ENCODE results near the gene FOXP3. TPM values are rescaled to one million over a fixed set of nuclear protein-coding genes. Genes with fewer than 3 reads are reported as not detected.
"Not testable (repeated sequence)": the region's sequence is repeated elsewhere in the genome, so short reads cannot be mapped to it uniquely, and the experiment has no call there.

FOXP3 gene, protein sequence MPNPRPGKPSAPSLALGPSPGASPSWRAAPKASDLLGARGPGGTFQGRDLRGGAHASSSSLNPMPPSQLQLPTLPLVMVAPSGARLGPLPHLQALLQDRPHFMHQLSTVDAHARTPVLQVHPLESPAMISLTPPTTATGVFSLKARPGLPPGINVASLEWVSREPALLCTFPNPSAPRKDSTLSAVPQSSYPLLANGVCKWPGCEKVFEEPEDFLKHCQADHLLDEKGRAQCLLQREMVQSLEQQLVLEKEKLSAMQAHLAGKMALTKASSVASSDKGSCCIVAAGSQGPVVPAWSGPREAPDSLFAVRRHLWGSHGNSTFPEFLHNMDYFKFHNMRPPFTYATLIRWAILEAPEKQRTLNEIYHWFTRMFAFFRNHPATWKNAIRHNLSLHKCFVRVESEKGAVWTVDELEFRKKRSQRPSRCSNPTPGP
- total RNA-seq (2014; rRNA removed) = 0.13 TPM in 1 of 2 replicates, not detected in the other
- 0.12 TPM for polyA plus RNA-seq (2012)

DNA sequence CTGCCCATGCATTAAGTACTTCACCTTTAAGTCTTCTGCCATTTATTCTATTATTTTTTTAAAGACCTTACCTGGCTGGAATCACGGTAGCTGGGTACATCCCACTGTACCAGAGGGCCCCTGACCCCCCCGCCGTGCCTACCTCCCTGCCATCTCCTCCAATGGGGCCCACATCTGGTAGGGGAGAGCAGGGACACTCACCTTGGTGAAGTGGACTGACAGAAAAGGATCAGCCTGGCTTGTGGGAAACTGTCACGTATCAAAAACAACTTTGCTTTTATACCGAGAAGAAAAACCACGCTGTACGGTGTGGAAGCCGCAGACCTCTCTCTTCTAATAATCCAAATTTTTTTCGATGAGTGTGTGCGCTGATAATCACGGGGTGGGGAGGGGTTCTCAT lies at the start of gene FOXP3:
TSS of gene FOXP3 (minus strand) at position 251 of the 400 bp plus-strand sequence. CDS start 6,205 bp downstream, outside the sequence.
- DNase-seq (ENCODE audit: low read depth) = no peak

GRCh38 chrX:49312176-49312575 lies 47.7 kb upstream of the FOXP3 start:
- no peak for DNase-seq (ENCODE audit: low read depth)

DNA sequence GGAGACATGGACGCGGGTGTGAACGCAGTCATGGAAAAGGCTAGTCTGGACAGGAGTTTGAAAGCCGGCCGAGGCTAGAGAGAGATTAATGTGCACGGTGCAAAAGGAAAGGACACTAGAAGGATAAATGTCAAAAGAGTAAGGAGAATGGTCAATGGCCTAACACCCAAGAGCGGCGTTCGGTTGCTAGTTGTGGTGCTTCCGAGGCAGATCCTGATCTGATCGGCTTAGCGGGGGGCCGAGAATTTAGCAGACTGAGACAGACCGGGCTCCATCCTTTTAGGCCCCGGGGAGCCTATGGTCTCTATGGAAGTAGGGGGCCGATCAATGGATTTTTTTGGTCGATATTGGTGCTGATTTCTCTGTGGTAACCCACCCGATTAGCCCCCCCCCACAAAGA lies 45.9 kb upstream of the FOXP3 start:
- no peak for DNase-seq (ENCODE audit: low read depth)

GRCh38 chrX:49309401-49309981 lies 45.0 kb upstream of the FOXP3 start:
- DNase-seq (ENCODE audit: low read depth) = peak; percentile 29

- DNase-seq (ENCODE audit: low read depth) = peak; percentile 12
Observed at GRCh38 chrX:49308604-49309269, 44.2 kb upstream of the FOXP3 start.

GRCh38 chrX:49307775-49308174 lies 43.3 kb upstream of the FOXP3 start:
- DNase-seq (ENCODE audit: low read depth) = not testable (repeated sequence)

- DNase-seq (ENCODE audit: low read depth) = no peak
Observed at GRCh38 chrX:49303346-49303745, 38.8 kb upstream of the FOXP3 start, which contains the start of gene GAGE10. Gene GAGE10, plus strand, starts transcription at chrX:49303646. Its CDS starts 1,214 bp downstream, at chrX:49304860.

DNA sequence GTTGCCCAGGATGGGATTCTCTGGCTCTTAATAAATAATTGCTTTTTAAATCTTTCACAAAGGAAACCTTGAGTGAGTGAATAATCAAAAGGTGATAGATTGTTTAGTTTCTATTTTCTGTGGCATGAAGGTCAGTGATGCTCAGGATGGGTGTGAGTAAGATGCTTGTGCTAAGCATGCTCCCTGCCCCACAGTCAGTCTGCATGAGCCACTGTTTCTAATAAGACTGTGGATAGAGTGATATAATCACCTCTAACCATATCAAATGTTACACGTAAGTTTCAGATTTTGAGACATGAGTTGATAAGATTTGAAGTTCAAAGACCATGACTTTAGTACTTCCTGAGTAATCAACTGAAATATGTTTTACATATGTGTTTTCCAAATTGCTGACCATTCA lies 36.2 kb upstream of the FOXP3 start:
- DNase-seq (ENCODE audit: low read depth) = no peak

DNA sequence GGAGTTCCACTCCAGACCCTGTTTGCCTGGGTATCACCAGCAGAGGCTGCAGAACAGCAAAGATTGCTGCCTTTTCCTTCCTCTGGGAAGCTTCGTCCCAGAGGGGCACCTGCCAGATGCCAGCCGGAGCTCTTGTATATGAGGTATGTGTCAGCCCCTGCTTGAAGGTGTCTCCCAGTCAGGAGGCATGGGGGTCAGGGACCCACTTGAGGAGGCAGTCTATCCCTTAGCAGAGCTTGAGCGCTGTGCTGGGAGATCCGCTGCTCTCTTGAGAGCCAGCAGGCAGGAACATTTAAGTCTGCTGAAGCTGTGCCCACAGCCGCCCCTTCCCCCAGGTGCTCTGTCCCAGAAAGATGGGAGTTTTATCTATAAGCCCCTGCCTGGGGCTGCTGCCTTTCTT lies 34.8 kb upstream of the FOXP3 start:
- DNase-seq (ENCODE audit: low read depth) = not testable (repeated sequence)

DNA sequence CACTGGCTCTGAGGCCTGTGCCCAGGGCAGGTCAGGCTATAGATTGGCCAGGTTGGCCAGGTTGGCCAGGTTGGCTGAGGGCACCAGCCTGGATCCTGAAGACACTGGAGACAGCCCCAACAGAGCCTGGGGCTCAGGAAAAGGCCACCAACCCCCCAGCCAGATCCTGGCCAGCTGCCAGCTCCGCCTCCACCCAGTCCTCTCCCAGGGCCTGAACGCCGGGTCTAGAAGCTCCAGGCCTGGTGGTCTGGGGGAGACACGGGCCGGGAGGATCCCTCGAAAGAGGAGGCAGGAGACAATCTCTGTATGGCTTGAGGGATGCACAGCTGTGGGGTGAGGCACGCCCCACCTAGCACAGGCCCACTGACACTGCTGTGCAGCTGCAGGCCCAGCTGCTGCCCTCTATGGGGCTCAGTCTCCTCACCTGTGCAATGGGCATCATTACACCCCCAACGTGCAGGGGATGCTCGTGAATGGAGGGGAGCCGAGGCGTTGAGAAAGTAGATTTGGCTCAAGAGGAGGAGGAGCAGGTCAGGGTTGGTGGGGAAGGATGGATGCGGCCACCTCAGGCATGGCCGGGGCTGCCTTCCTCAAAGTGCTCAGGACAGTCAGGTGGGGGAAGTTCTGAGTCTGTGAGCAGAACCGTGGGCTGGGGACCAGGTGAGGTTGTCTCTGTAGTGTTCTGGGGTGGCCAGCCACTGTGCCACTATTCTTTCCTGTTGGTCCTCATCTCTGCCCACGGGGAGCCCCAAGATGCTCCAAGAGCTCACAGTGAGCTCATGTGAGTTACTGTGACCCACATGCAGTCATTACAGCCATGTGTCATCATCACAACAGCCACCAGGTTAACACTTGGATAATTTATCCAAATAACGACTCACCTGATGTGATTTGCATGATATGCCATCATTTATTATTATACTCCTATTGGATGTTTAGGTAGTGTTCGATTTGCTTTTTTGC lies 28.2 kb upstream of the FOXP3 start:
- no peak for DNase-seq (ENCODE audit: low read depth)

DNA sequence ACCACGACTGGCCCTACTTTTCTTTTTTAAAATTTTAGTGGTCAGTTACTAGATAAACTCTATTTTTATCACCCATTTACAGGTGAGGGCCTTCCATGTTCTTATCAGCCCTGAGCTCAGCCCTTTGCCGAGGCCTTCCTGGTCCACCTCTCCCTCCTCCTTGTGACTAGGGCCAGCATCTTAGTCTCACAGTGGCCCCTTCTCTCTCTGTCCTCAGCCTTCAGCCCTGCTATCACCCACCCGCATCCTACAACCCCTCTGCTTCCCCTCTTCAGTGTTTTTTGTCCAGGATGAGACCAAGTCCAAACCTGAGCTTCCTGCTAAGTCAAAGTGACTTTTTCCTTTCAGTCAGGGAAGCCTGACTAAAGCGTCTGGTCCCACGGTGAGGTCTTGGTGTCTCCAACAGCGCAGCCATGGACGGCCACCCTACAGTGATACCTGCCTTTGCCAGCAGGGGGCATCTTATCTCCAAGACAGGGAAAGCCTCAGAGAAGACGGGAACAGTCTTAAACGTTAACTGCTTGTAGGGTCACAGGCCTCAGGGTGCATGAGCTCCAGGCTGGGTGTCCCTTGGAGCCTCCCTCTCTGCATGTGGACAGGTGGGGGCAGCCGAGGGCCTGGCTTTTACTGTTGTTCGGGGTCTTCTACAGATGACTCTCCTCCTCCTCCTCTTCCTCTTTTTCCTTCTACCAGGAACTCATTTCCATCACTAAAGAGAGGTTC lies 27.3 kb upstream of the FOXP3 start:
- DNase-seq (ENCODE audit: low read depth) = peak; percentile 48

- DNase-seq (ENCODE audit: low read depth) = no peak
Observed at GRCh38 chrX:49290215-49290614, 25.7 kb upstream of the FOXP3 start.

DNA sequence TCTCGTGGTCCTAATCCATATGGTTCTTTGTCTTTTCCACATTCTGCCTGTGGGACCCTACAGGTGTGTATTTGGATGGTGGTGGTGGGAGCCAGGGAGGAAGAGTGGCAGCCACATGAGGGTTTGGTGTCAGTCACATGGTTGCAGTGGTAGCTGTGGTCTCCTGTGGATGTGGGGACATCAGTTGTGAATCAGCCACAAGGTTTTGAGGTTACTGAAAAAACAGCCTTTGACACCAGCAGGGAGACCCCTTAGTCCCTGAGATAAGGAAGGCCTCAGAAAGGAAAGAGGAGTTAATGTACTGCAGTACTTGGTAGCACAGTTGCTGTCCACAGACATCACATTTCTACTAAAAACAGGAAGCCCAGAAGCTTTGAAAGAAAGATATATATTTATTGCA lies 23.2 kb upstream of the FOXP3 start:
- no peak for DNase-seq (ENCODE audit: low read depth)

DNA sequence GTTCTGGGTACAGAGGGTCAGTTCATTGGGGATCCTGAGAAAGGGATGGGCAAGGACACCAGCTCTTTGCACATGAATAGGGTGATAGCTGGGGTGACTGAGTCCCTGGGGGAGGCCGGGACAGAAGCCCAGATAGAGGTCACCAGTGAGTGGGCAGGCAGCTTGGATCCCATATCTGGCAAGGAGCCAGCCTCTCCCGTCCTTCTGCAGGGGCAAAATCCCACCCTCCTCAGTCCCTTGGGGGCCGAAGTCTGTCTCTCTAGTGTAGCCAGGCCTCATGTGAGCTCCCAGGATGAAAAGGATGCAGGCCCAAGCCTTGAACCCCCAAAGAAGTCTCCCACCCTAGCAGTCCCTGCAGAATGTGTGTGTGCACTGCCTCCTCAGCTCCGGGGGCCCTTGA lies 22.1 kb upstream of the FOXP3 start:
- DNase-seq (ENCODE audit: low read depth) = no peak

DNA sequence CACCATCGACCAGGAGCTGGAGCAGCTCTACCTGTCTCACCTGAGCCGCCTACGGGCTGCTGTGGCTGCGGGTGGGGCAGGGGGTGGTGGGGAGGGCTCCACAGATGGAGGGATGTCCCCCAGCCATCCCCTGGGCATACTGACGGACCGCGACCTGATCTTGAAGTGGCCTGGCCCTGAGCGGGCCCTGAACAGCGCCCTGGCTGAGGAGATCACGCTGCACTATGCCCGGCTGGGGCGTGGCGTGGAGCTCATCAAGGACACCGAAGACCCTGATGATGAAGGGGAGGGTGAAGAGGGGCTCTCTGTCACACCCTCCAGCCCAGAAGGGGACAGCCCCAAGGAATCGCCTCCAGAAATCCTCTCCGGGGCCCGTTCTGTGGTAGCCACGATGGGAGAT lies 21.6 kb upstream of the FOXP3 start:
- DNase-seq (ENCODE audit: low read depth) = no peak

DNA sequence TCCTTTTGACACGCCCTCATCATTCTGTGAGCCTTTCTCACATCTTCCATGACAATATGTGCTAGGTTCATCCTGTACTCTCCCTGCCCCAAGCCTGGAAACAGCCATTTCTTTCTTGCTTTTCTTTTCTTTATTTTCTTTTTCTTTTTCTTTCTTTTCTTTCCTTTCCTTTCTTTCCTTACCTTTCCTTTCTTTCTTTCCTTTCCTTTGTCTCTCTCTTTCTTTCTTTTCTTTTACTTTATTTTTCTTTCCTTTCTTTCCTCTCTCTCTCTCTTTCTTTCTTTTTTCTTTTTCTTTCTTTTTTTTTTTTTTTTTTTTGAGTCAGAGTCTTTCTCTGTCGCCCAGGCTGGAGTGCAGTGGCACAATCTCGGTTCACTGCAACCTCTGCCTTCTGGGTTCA lies 19.7 kb upstream of the FOXP3 start:
- DNase-seq (ENCODE audit: low read depth) = no peak

DNA sequence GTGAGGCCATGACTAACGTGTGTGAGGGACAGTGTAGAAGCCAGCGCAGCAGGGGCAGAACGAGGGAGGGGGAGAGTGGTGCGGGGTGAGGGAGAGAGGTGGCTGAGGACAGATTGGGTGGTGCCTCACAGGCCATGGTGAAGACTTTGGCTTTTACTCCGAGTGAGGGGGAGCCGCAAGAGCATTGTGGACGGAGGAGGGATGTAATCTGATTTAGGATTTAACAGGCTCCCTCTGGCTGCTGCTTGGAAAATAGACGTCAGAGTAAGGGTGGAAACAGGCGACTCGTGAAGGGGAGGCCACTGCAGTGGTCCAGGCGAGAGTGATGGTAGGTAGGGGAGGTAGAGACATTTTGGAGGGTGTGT lies 18.1 kb upstream of the FOXP3 start:
- peak; percentile 6 for DNase-seq (ENCODE audit: low read depth)

GRCh38 chrX:49278081-49278480 lies 13.6 kb upstream of the FOXP3 start:
- DNase-seq (ENCODE audit: low read depth) = no peak

- no peak for DNase-seq (ENCODE audit: low read depth)
Observed at GRCh38 chrX:49277535-49277830, 13.0 kb upstream of the FOXP3 start.

DNA sequence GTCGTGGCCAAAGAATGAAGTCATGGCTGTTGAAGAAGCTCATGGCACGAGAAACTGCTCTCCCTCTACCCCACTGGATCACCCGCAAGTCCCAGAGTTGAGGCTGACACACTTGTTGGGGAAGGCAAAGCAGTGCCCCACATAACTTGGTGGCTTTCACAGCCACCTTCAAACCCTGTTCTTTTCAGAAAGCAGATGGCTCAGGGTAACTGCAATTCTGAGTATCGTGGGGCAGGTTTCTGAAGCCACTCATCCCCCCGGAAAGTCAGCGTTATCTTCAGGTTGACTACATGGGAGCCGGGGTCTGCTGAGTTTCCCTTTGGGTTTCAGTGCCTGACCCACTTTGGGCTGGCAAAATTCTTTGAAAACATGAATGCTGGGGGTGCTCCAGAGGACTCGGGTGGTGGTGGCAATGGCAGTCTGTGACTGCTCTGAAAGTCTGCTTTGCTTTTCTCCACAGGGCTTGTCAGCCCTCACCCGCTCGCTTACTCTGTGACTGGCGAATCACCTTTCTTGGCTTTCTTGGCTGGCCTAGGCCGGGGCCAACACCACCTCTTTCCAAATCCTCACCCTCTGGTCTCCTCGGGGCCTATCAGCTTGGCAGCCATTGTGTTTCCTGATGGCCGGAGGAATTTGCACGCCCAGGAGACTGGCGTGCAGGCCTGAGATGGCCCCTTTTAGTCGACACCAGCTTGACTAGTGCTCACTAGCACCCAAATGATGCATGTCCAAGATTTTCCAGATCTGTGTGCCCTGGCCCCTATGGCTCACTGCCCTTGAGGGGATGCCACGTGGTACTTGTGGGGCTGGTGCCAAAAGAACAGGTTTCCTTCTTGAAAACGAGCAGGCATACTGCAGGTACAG lies 12.4 kb upstream of the FOXP3 start:
- no peak for DNase-seq (ENCODE audit: low read depth)

Measured in LHCN-M2 (cell line).